Stimulated activated CD8-positive, alpha-beta memory T cell treated with anti-CD3 and anti-CD28 coated beads, Interleukin-7, amount 100 ng/mL, for 24 hours (primary cell): ENCODE measurements around the gene UBAC2.
"Not testable (repeated sequence)": the region's sequence is repeated elsewhere in the genome, so short reads cannot be mapped to it uniquely, and the experiment has no call there.

ENCODE experiments used
- DNase-seq: peaks from one replicate; pipeline ENCODE4 v3.0.0-alpha.2; 2020; ENCODE audit warnings: low read depth

UBAC2 gene

DNA sequence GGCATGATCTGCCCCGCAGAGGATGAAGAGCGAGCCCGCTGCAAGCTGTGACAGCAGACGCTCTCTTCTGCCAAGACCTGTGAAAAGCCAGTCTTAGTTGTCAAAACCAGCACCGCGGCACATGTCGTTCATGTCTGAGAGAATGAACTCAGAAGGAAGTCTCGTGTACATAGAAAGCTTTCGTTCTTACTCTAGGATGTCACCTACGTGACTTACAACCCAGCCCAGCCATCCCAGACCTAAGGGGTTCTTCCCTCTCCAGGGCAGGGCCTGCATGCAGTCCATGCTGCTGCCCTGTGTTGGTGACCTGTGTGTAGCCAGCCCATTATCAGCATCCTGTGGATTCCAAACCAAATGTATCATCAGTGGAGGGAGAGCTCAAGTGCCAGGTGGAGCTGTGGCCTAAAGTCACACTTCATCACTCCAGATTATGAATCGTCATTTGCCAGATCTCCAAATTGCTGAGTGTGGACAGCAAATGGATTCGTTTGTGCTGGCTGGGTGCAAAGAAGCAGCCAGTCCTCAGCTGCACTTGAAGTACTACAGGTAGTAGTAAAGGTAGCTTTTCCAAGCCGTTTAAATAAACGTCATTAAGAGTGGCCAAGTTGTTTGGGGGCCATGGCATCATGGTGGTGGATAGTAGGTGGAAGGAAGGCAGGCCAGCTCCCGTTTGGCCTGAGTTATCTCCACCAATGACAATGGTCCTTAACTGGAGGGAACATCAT, 180.4 kb downstream of the UBAC2 start:
- peak; percentile 44 for DNase-seq

GRCh38 chr13:99381766-99382165, 181.1 kb downstream of the UBAC2 start:
- DNase-seq: no peak

- no peak for DNase-seq
These were observed 181.9 kb downstream of the UBAC2 start for GRCh38 chr13:99382428-99383133.

GRCh38 chr13:99383511-99383921, 182.9 kb downstream of the UBAC2 start:
- DNase-seq: no peak

DNA sequence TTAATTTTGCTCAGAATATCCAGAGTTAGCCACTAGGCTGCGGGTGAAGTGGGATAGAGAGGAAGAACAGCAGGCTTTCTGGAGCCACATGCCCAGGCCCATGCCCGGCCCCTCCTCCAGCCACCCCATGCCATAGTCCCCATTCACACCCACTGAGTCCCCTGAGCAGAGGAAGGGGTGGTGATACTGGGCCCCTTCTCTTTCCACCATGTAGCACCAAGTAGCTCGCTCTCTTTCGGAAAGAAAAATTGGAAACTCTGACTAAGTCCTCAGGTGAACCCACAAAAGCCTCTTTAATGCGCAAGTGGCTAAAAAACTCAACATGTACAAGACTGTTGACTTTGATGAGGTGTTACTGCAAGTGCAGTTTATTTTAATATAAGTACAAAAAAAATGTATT, 183.3 kb downstream of the UBAC2 start:
- no peak for DNase-seq

DNA sequence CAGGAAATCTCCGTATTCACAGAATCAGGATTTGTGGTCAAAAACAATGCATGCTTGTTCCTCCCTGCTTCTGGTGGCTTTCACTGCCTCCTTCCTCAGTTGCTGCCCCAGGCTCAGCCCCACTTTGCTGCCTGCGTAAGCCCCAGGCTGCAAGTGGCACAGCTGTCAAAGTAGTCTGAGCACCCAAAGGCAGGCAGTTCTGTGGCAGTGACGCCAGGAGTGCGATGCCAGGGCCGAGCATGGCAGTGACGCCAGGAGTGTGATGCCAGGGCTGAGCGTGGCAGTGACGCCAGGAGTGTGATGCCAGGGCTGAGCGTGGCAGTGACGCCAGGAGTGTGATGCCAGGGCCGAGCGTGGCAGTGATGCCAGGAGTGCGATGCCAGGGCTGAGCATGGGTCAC, 183.8 kb downstream of the UBAC2 start:
- DNase-seq: no peak

DNA sequence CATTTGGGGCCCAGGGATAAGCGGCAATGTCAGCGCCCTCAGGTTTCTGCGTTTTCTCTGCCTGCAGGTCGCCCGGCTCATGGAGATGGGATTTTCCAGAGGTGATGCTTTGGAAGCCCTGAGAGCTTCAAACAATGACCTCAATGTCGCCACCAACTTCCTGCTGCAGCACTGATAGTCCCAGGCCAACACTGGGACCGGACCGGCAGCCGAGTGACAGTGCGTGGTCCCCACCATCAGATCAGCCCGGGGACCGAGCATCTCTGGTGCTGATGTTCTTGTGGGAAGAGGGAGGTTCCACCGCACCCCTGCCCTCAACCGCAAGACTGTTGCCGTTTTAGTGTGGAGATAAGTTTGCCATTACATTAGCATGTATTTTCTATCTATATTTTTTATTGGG, 184.5 kb downstream of the UBAC2 start:
- DNase-seq: no peak

- DNase-seq: no peak
These were observed 185.3 kb downstream of the UBAC2 start for GRCh38 chr13:99385940-99386339.

- no peak for DNase-seq
These were observed 185.8 kb downstream of the UBAC2 start for GRCh38 chr13:99386495-99386894.

GRCh38 chr13:99386911-99387788, 186.5 kb downstream of the UBAC2 start:
- DNase-seq: peak; percentile 77

GRCh38 chr13:99388334-99388923, 187.8 kb downstream of the UBAC2 start:
- no peak for DNase-seq

GRCh38 chr13:99389094-99389493, 188.4 kb downstream of the UBAC2 start:
- not testable (repeated sequence) for DNase-seq

- no peak for DNase-seq
These were observed 189.1 kb downstream of the UBAC2 start for GRCh38 chr13:99389520-99390304.

- no peak for DNase-seq
These were observed 189.9 kb downstream of the UBAC2 start for GRCh38 chr13:99390601-99391000.

- DNase-seq: no peak
These were observed 191.3 kb downstream of the UBAC2 start for GRCh38 chr13:99391781-99392469.

- no peak for DNase-seq
These were observed 191.9 kb downstream of the UBAC2 start for GRCh38 chr13:99392470-99393135.

DNA sequence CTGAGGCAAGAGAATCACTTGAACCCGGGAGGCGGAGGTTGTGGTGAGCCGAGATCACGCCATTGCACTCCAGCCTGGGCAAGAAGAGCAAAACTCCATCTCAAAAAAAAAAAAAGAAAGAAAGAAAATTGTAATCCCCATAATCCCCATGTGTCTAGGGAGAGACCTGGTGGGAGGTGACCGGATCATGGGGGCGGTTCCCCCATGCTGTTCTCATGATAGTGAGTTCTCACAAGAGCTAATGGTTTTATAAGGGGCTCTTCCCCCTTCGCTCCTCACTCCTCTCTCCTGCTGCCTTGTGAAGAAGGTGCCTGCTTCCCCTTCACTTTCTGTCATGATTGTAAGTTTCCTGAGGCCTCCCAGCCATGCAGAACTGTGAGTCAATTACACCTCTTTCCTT, 192.7 kb downstream of the UBAC2 start:
- not testable (repeated sequence) for DNase-seq

DNA sequence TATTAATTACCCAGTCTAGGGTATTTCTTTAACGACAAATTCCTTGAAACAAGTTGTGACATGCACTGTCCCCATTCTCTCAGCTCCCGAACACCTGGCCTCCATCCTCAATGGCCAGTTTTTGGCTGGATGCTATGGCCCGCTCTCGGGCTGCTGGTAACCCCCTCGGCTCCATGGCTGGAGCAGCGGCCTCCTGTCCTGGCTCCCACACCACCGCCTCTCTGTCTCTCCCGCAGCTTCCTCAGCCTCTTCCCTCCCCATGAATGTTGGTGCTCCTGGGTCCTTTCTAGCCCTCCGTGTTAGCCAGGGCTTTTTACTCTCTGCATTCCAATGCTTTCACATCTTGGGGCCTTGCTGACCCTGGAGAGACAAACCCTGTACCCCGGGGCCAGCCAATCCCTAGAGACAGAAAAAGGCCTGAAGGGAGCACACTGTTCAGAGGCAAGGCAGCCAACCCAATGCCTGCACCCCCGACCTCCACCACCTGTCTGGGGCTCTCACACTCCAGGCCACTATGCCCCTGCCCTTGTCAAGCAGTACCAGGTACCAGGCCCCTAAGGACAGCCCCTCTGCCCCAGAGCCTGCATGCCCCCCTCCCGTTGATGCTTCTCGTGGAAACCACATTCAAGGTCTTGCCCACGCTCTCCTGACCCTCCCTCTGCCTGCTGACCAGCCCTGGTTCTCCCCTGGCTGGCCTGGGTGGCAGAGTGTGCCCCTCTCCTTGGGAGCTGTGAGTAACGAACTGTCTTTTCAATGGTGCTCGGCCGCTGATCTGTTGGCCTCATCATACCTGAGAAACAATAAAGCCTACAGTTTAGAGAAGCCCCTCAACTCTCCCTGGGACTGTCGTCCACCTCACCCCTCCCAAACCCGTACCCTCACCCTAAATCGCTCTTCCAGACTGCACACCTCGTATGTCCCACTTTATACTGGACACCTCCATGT, 193.4 kb downstream of the UBAC2 start:
- no peak for DNase-seq

DNA sequence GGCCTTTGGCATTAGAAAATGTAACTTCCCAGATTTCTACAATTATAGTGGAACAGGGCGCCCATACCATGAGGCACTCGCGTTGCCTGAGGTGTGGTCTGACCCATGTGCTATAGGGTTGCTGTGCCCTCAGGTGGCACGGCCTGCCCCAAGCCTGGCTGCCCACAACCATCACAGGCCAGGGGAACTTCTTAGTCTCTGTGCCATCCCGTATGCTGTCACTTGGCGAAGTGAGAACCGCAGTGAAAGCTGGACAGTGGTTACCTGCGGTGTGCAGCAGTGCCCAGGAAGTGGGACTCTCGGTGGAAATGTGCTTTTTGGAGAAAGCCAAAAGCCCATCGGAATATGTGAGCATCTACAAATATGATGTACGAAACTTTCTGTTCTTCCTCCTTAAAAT, 194.8 kb downstream of the UBAC2 start:
- DNase-seq: no peak
